Embryonic facial prominence (tissue), 1 donor: ENCODE data around the gene ZNF286A.
"Not testable (repeated sequence)": the region's sequence is repeated elsewhere in the genome, so short reads cannot be mapped to it uniquely, and the experiment has no call there.

Source experiments
- DNase-seq: peaks from one replicate; pipeline ENCODE4 v3.0.0-alpha.2; 2016; ENCODE audit errors: extremely low spot score

The ZNF286A gene

DNA sequence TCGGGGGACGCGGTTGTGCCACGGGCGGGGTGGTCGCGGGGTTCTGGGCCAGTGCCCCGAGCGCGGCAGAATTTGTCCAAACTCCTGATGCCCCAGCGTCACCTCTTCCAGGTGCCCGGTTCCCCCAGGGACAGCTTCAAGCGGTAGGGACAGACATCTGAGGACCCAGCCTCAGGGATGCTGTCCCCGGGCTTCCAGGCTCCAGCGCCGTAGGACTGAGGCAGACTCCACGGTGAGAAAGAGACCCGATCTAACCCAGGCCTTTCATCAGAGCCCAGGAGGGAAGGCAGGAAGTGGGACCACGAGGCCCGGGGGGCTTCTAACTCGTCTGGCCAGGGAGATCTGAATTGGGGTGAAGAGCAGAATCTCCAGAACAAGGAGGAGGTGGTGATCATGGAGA, 385 bp downstream of the ZNF286A start:
- DNase-seq: not testable (repeated sequence)

DNA sequence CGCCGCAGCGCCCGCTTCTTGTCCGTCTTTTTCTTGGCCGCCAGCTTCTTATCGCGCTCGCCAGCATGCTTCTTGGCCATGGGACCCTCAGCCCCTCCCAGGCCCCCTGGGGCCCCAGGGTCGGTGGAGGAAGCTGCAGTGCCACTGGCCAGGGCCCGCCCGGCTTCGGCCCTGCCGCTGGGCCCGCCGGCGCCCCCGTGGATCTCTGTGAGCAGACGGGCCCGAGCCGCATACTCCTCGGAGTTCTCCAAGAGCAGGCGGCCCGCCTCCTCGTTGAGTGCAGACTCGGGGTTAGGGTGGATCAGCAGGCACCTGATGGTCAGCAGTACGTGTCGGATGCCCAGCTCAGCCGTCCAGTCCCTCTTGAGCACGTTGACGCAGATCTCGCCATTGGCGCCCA, 4.7 kb downstream of the ZNF286A start:
- DNase-seq: not testable (repeated sequence)

GRCh38 chr17:15704813-15705212, 5.3 kb downstream of the ZNF286A start:
- DNase-seq: not testable (repeated sequence)

DNA sequence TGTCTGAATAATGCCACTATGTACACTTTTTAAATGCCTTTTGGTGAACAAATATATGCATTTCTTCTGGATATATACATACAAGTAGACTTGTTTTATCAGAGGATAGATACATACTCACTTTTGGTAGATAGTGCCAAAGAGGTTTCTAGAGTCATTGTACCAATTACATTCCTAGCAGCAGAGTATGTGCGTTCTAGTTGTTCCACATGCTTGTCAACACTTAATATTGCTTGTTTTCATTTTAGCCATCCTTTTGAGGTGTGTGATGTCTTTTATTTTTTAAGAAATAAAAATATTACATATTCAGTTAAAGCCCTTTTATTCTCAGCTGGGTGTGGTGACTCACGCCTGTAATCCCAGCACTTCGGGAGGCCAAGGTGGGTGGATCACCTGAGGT, 9.3 kb downstream of the ZNF286A start:
- not testable (repeated sequence) for DNase-seq

DNA sequence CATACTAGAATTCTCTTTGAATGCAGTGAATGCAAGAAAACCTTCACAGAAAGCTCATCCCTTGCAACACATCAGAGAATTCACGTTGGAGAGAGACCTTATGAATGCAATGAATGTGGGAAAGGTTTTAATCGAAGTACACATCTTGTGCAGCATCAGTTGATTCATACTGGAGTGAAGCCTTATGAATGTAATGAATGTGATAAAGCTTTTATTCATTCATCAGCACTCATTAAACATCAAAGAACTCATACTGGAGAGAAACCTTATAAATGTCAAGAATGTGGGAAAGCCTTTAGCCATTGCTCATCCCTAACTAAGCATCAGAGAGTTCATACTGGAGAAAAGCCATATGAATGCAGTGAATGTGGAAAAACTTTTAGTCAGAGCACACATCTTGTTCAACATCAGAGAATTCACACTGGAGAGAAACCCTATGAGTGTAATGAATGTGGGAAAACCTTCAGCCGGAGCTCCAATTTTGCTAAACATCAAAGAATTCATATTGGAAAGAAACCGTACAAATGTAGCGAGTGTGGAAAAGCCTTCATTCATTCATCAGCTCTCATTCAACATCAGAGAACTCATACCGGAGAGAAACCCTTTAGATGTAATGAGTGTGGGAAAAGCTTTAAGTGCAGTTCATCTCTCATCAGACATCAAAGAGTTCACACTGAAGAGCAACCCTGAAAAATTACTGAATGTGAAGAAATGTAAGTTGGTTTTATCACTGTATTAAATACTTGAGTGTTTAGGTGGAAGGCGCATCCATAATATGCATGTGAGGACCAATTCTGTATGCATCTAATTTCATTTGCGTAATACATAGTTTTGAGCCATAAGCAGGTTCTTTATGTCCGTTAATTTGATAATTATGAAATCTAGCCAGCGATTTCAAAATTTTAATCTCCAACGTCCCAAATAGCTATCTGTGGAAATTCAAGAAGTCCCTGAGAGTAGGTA, 17.3 kb downstream of the ZNF286A start:
- not testable (repeated sequence) for DNase-seq

DNA sequence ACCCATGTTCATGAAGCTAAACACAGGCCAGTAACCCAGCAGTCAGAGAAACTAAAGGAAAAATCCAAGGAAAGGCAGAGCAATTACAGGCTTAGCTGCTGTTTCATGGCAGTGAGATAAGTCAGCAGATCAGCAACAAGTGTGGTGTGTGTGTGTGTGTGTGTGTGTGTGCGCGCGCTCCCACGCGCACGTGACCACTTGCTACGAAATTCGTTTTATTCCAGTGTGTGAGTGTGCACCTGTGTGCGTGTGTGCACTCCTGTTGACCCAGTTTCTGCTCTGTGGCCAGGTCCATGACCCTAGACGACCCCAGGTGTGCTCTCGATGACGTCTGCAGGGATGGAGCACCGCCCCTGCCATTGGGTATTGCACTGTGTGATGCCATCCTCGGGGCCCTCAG, 31.0 kb downstream of the ZNF286A start:
- not testable (repeated sequence) for DNase-seq

- not testable (repeated sequence) for DNase-seq
These were observed 32.3 kb downstream of the ZNF286A start, which contains the start of gene TBC1D26 for GRCh38 chr17:15731900-15732299. Gene TBC1D26 (plus strand): TSS chr17:15732283. CDS start chr17:15735349, 3,066 bp downstream.

GRCh38 chr17:15733174-15733789, 33.7 kb downstream of the ZNF286A start:
- DNase-seq: not testable (repeated sequence)

GRCh38 chr17:15736578-15736977, 37.0 kb downstream of the ZNF286A start:
- DNase-seq: not testable (repeated sequence)

GRCh38 chr17:15738066-15738465, 38.5 kb downstream of the ZNF286A start:
- DNase-seq: no peak

- not testable (repeated sequence) for DNase-seq
These were observed 39.7 kb downstream of the ZNF286A start for GRCh38 chr17:15739259-15739658.

GRCh38 chr17:15740041-15740440, 40.5 kb downstream of the ZNF286A start:
- DNase-seq: not testable (repeated sequence)

DNA sequence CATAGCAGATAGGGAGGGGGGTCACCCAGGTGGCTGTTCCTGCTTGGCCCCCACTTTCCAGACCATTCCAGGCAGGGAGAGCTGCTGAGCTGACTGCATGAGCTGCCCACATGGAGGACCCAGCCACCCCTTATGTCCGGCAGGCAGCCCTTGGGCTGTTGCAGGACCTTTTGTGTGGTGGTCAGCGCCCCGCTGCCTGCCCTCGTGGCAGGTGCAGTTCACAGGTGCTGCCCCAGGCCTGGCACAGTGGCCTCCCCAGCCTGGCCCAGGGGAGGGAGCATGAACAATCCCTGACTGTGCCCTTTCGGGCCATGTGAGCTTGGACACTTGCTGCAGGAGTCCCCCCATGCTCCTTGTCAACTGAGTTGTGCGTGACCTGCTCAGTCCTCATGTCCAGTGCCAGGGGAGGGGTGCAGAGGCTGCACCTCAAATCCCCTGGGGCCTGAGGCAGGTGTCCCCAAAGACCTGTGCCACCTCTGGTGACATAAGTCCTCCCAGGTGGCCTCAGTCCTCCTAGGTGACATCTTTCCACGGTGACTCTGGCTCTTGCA, 41.1 kb downstream of the ZNF286A start:
- no peak for DNase-seq

DNA sequence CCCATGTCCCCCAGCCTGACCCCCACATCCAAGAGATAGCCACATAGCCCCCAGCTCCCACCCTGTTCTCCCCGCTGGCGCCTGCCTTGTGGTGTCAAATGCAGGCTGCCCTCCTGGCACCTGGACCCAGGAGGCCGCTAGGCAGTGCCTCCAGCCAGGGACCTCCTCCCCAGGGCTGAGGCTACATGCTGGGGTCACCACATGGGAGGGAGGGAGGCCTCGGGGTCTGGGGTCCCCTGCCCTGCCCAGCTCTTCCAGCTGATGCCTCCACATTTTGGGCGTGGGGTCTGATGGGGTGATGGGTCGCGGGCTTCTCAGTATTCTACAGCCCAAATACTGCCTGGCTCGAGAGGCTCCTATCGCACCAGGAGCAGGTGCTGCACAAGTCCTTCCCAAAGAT, 42.1 kb downstream of the ZNF286A start:
- no peak for DNase-seq

- DNase-seq: no peak
These were observed 42.7 kb downstream of the ZNF286A start for GRCh38 chr17:15742051-15742795.

DNA sequence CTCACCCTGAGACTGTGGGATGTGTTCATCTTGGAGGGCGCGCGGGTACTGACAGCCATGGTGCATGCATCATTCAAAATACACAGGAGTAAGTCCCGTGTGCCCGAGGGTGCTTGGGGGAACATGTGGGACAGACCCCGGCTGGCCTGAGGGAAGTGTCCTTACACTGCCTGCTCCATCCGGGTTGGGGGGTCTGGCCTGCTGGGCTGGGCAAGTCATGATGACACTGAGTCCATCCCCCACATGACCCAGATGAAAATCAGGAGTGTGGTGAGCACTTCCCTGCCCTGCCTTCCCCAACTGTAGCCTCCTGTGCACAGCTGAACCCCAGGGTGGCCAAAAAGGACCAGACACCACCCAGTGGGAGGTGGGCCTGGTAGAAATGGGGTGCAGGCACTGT, 43.4 kb downstream of the ZNF286A start:
- no peak for DNase-seq

DNA sequence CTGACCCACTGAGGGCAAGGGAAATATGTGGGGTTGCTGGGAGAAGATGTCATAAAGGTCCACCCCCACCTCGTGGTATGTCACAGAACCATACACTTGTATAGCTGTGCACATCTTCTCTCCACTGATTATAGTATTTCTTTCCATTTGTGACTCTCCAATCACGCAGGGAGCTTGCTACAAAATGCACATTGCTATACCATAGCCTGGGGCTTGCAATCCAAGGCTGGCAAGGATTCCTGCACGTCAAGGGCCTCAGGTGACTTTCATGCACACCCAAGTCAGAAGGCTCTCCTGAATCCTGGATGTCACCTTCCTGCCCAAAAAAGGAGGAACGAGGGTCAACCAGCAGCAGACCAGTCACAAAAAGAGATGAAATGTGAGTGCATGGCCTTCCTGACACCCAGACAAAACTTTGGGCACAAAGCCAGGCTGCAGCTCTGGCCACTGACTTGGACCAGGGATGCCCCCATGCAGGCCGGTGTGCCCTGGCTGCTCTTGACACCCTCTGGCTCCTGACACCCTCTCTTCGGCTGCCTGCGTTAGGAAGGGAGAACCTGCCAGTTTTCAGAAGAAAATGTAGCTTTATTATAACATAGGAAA, 44.6 kb downstream of the ZNF286A start:
- no peak for DNase-seq

GRCh38 chr17:15744885-15745284, 45.3 kb downstream of the ZNF286A start:
- DNase-seq: no peak

GRCh38 chr17:15749403-15749802, 49.9 kb downstream of the ZNF286A start:
- not testable (repeated sequence) for DNase-seq

GRCh38 chr17:15768865-15769533, 69.4 kb downstream of the ZNF286A start:
- DNase-seq: not testable (repeated sequence)
